Dedifferentiated amniotic fluid mesenchymal stem cell (primary cell): ENCODE results near the gene MAPK10.

Experiments
- DNase-seq: peaks from one replicate; pipeline ENCODE4 v3.0.0-alpha.2; 2016; ENCODE audit errors: extremely low spot score

The MAPK10 gene

GRCh38 chr4:86278126-86278525 is 81.7 kb downstream of the MAPK10 start:
- DNase-seq = no peak

- no peak for DNase-seq
These were observed 85.2 kb downstream of the MAPK10 start for GRCh38 chr4:86274642-86275041.

GRCh38 chr4:86272669-86273068 is 87.2 kb downstream of the MAPK10 start:
- no peak for DNase-seq

- DNase-seq = no peak
These were observed 88.8 kb downstream of the MAPK10 start for GRCh38 chr4:86271057-86271456.

- no peak for DNase-seq
These were observed 90.5 kb downstream of the MAPK10 start for GRCh38 chr4:86269354-86269753.

GRCh38 chr4:86264241-86264640 is 95.6 kb downstream of the MAPK10 start:
- no peak for DNase-seq

GRCh38 chr4:86261636-86262035 is 98.2 kb downstream of the MAPK10 start:
- no peak for DNase-seq

GRCh38 chr4:86256086-86256485 is 103.8 kb downstream of the MAPK10 start:
- DNase-seq = no peak

GRCh38 chr4:86250619-86251018 is 109.2 kb downstream of the MAPK10 start:
- DNase-seq = no peak

- DNase-seq = no peak
These were observed 109.8 kb downstream of the MAPK10 start for GRCh38 chr4:86250006-86250405.

GRCh38 chr4:86249074-86249473 is 110.8 kb downstream of the MAPK10 start:
- no peak for DNase-seq

GRCh38 chr4:86247906-86248305 is 111.9 kb downstream of the MAPK10 start:
- DNase-seq = no peak

- no peak for DNase-seq
These were observed 112.5 kb downstream of the MAPK10 start for GRCh38 chr4:86247320-86247719.

- no peak for DNase-seq
These were observed 116.1 kb downstream of the MAPK10 start for GRCh38 chr4:86243750-86244149.

- DNase-seq = no peak
These were observed 117.2 kb downstream of the MAPK10 start for GRCh38 chr4:86242677-86243076.

GRCh38 chr4:86235549-86235948 is 124.3 kb downstream of the MAPK10 start:
- no peak for DNase-seq

- no peak for DNase-seq
These were observed 126.2 kb downstream of the MAPK10 start for GRCh38 chr4:86233681-86234080.

GRCh38 chr4:86233090-86233489 is 126.8 kb downstream of the MAPK10 start:
- no peak for DNase-seq

GRCh38 chr4:86223472-86223871 is 136.4 kb downstream of the MAPK10 start:
- DNase-seq = no peak

- DNase-seq = no peak
These were observed 138.9 kb downstream of the MAPK10 start for GRCh38 chr4:86221002-86221401.

- DNase-seq = no peak
These were observed 139.7 kb downstream of the MAPK10 start for GRCh38 chr4:86220121-86220520.

- DNase-seq = no peak
These were observed 140.9 kb downstream of the MAPK10 start for GRCh38 chr4:86218746-86219473.

- no peak for DNase-seq
These were observed 156.7 kb downstream of the MAPK10 start for GRCh38 chr4:86203176-86203575.

GRCh38 chr4:86185659-86186058 is 174.2 kb downstream of the MAPK10 start:
- peak; percentile 11 for DNase-seq
